Cardiac muscle cell (in vitro differentiated cells and primary cell): Measurements from ENCODE around the gene PHAF1. TPM values are rescaled to one million over a fixed set of nuclear protein-coding genes. Genes with fewer than 3 reads are reported as not detected.
A peak's percentile ranks its signal among the peaks of the same experiment; 100 is the strongest.

ENCODE experiments used
- DNase-seq, 2 donors: peaks; one replicate each; pipeline versions ENCODE4 v3.0.0 to v3.0.0-alpha.2; 2010 to 2017; ENCODE audit warnings: low read depth in 1 of 2, low spot score in 1 of 2
- H3K27ac ChIP-seq: fragments of 200-600 bp; sonication (generic); 2 replicates; pipeline ENCODE4 v1.5.1; 2016
- H3K27me3 ChIP-seq: fragments of 200-600 bp; sonication (generic); 2 replicates; pipeline ENCODE4 v1.6.0; 2016; ENCODE audit warnings: control low read depth
- H3K36me3 ChIP-seq: fragments of 200-600 bp; sonication (generic); 2 replicates; pipeline ENCODE4 v1.5.1; 2016; ENCODE audit warnings: control low read depth
- H3K4me1 ChIP-seq: fragments of 200-600 bp; sonication (generic); 2 replicates; pipeline ENCODE4 v1.8.1; 2017; ENCODE audit warnings: low read depth, mild to moderate bottlenecking, mixed run types
- H3K4me3 ChIP-seq: fragments of 200-600 bp; sonication (generic); 2 replicates; pipeline ENCODE4 v1.5.1; 2016; ENCODE audit warnings: mild to moderate bottlenecking
- H3K9me3 ChIP-seq: fragments of 200-600 bp; sonication (generic); 2 replicates; pipeline ENCODE4 v1.5.1; 2017; ENCODE audit warnings: low read depth, mild to moderate bottlenecking, control low read depth
- polyA plus RNA-seq: library from polyadenylated mRNA; unstranded; fragments of >200 nt; fragmentation: Nextera tagmentation; extraction: Ambion mirVana; gene quantifications from 2 replicates; pipeline ENCODE4 v1.2.1, GENCODE V29; 2016
- total RNA-seq: library from RNA; depleted of rRNA; stranded (reverse); fragments of >200 nt; gene quantifications from 2 replicates; pipeline ENCODE4 v1.2.3, GENCODE V29; 2016
- TF ChIP-seq, protein P1 (sequence below): IDR thresholded peaks from 2 replicates; pipeline ENCODE4 v1.5.1; 2012; ENCODE audit warnings: low read depth, mild to moderate bottlenecking, low read length

The PHAF1 gene
- total and polyA plus RNA-seq, 2 experiments from 2014 or later, result 10.3 to 18.1 TPM

DNA sequence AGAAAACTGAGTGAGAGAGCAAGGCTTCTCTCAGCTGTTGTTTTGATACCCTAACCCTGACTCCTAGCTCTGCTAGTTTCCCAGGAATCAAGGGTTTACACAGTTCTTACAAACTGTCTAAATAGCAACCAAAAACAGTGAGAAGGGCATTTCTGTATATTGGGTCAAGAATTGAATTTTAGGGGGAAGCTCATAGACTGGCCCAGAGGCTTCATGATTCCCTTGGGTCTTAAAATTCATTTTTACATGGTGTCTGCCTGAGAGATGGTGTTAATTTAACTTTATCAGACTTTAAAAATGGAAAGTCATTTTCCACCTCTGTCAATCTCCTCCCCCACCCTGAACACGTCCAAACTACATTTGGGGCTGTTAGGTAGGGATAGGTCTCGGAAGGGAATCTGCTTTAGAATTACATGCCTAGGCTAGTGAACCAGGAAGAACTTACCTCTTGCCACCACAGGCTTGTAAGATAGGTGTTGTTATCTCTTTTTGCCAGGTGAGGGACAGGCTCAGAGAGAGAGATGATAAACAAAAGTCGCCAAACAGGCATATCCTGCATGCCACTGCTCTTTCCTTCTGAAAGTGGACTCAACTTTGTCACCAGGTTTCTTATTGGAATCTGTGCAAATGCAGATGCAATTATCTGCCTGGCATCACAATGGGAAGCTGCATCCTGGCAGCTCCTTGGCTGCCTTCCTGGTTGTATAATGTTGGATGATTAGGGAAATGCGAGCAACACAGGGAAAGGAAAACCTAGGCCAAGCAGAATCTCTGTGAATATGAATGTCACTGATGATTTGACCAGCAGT is 3.1 kb downstream of the PHAF1 start:
- Histone ChIP-seq H3K27me3 (no peaks in the 10 kb centered on the region), H3K4me3 (no peak overlapping the region), H3K27ac (no peak overlapping the region), H3K9me3 (no peaks in the 10 kb centered on the region), H3K36me3 (no peaks in the 10 kb centered on the region), H3K4me1 (peaks cover 4% of the 10 kb centered on the region)
- DNase-seq, result no peak
- TF ChIP-seq, protein P1, sequence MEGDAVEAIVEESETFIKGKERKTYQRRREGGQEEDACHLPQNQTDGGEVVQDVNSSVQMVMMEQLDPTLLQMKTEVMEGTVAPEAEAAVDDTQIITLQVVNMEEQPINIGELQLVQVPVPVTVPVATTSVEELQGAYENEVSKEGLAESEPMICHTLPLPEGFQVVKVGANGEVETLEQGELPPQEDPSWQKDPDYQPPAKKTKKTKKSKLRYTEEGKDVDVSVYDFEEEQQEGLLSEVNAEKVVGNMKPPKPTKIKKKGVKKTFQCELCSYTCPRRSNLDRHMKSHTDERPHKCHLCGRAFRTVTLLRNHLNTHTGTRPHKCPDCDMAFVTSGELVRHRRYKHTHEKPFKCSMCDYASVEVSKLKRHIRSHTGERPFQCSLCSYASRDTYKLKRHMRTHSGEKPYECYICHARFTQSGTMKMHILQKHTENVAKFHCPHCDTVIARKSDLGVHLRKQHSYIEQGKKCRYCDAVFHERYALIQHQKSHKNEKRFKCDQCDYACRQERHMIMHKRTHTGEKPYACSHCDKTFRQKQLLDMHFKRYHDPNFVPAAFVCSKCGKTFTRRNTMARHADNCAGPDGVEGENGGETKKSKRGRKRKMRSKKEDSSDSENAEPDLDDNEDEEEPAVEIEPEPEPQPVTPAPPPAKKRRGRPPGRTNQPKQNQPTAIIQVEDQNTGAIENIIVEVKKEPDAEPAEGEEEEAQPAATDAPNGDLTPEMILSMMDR, result no peak

DNA sequence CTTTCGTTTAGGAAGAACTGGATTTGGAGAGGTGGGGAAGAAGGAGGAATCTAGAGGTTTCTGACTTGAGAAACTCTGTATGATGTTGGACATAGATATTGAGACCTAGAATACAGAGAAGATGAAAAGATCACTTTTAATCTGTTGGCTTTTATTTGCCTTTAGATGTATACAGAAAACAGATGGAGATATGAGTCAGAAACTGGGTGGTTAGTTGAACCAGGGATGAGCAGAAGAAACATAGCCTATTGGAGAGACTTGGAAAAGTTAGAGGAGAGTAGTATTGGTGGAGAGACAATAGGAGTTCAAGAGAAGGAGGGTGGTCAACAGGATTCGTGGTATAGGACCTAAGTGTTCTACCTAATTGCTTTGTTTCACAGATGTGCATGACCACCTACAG is 5.1 kb downstream of the PHAF1 start:
- H3K4me1 ChIP-seq, result no peaks in the 10 kb centered on the region
- no peak for DNase-seq
- H3K27ac ChIP-seq, result no peak overlapping the region
- H3K4me3 ChIP-seq, result no peak overlapping the region
- H3K27me3 ChIP-seq, result no peaks in the 10 kb centered on the region
- no peaks in the 10 kb centered on the region for H3K36me3 ChIP-seq
- TF ChIP-seq, protein P1, result no peak
- H3K9me3 ChIP-seq, result no peaks in the 10 kb centered on the region

DNA sequence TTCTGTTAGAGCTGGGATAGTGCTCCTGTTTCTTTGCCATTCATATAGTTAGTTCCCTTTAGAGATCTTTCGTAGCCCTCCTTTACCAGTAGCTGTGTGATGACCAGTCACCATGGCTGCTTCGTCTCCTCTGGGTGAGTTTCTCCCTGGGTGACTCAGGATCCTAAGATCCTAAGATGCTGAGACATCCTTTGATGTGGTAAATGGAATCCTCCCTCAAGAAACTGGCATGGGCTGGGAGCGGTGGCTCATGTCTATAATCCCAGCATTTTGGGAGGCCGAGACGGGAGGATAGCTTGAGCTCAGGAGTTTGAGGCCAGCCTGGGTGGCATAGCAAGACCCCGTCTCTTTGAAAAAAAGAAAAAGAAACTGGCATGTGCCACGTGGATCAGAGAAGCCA is 5.9 kb downstream of the PHAF1 start:
- TF ChIP-seq, protein P1, result no peak
- H3K4me3 ChIP-seq, result no peak overlapping the region
- H3K27ac ChIP-seq, result no peak overlapping the region
- H3K27me3 ChIP-seq, result no peaks in the 10 kb centered on the region
- H3K9me3 ChIP-seq, result no peaks in the 10 kb centered on the region
- peak in 1 of 2 donors; percentile 44 for DNase-seq
- H3K36me3 ChIP-seq, result no peaks in the 10 kb centered on the region
- no peaks in the 10 kb centered on the region for H3K4me1 ChIP-seq

DNA sequence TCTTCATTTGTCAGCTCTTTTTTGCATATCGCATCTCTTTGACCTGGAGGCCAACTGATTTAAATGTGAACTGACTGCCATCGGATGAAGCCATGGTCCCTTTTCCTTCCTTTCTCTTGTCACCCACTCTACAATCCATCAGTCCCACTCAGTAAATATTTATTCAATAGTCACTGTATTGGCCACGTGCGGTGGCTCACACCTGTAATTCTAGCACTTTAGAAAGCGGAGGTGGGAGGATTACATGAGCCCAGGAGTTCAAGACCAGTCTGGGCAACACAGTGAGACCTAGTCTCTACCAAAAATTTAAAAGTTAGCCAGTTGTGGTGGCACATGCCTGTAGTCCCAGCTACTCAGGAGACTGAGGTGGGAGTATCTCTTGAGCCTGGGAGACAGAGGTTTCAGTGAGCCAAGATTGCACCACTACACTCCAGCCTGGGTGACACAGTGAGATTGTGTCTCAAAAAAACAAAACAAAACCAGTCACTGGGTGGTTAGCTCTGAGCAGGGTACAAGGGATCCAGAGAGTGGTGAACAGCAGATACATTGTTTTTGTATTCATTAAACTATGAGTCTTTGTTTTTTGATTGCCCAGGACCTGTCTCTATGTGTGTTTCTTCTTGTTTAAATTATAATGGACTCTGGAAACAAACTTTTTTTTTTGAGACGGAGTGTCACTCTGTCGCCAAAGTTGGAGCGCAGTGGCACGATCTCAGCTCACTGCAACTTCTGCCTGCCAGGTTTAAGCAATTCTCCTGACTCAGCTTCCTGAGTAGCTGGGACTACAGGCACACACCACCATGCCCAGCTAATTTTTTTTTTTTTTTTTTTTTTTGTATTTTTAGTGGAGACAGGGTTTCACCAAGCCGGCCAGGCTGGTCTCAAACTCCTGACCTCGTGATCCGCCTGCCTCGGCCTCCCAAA is 6.9 kb downstream of the PHAF1 start:
- TF ChIP-seq, protein P1, result no peak
- Histone ChIP-seq H3K4me1 (no peaks in the 10 kb centered on the region), H3K27ac (no peak overlapping the region), H3K4me3 (no peak overlapping the region), H3K36me3 (no peaks in the 10 kb centered on the region), H3K9me3 (no peaks in the 10 kb centered on the region), H3K27me3 (no peaks in the 10 kb centered on the region)
- peak in 1 of 2 donors; percentile 17 for DNase-seq

DNA sequence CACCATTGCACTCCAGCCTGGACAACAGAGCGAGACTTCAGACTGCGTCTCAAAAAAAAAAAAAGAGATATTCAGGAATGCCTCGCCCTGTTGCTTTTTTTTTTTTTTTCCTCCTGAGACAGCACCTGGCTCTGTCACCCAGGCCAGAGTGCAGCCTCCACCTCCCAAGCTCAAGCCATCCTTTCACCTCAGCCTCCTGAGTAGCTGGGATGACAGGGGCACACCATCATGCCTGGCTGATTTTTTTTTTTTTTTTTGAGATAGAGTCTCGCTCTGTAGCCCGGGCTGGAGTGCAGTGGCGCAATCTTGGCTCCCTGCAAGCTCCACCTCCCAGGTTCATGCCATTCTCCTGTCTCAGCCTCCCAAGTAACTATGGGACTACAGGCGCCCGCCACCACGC is 8.0 kb downstream of the PHAF1 start:
- Histone ChIP-seq H3K4me3 (no peak overlapping the region), H3K27ac (no peak overlapping the region), H3K4me1 (no peaks in the 10 kb centered on the region), H3K36me3 (peaks cover 5% of the 10 kb centered on the region), H3K9me3 (no peaks in the 10 kb centered on the region), H3K27me3 (no peaks in the 10 kb centered on the region)
- DNase-seq, result no peak
- TF ChIP-seq, protein P1, result no peak
